ENCODE measurements around the gene LYST. TPM values are rescaled to one million over a fixed set of nuclear protein-coding genes. Genes with fewer than 3 reads are reported as not detected.
A peak's percentile ranks its signal among the peaks of the same experiment; 100 is the strongest.

LYST gene
- total and polyA plus RNA-seq, 2 of the 8 experiments (the other 6 are each of a cell fraction or from before 2014, with no cell fraction given): 0.29 to 0.58 TPM

GRCh38 chr1:235663628-235664027 is 203.1 kb downstream of the LYST start:
- Histone ChIP-seq H3K23ac (ENCODE audit: insufficient read length) (no peak overlapping the region), H3K36me3 (ENCODE audit: control insufficient read depth in 2 of 4, insufficient read depth in 4 of 4, low read length in 3 of 4) (no peaks in the 10 kb centered on the region), H3K4me3 (ENCODE audit: extremely low read depth in 1 of 4, insufficient read depth in 2 of 4, low read depth in 3 of 4, low read length in 4 of 4) (no peak overlapping the region), H2BK20ac (ENCODE audit: low read length) (no peak overlapping the region), H3K27ac (ENCODE audit: low read depth, low read length) (no peak overlapping the region), H3K23me2 (ENCODE audit: low read depth, low read length) (no peaks in the 10 kb centered on the region; the same call in 1 of the 2 replicates), H3K14ac (ENCODE audit: insufficient read length) (no peak overlapping the region), H3K9me3 (ENCODE audit: insufficient read depth in 2 of 2, low read depth in 1 of 2, low read length in 1 of 2) (no peaks in the 10 kb centered on the region), H3K79me1 (ENCODE audit: low read depth, low read length) (no peaks in the 10 kb centered on the region), H2AK5ac (ENCODE audit: low read depth, low read length) (no peak overlapping the region), H3K4me2 (ENCODE audit: insufficient read depth in 1 of 2, low read depth in 2 of 2, low read length in 2 of 2) (0 out of 4 replicates have a peak overlapping the region, but pooled peaks of 1 of the 2 experiments have one; percentile 1), H4K8ac (ENCODE audit: extremely low read depth, insufficient read depth, low read length) (no peak overlapping the region), H3K27me3 (replicated peaks in 1 of 4; ENCODE audit: control insufficient read depth in 3 of 4, extremely low read depth in 1 of 4, insufficient read depth in 3 of 4, low read length in 3 of 4) (no peaks in the 10 kb centered on the region), H3K4me1 (replicated peaks in 1 of 4; ENCODE audit: control insufficient read depth in 3 of 4, insufficient read depth in 4 of 4, low read length in 3 of 4) (peaks cover 2 to 9% (median 4%) of the 10 kb centered on the region in 4 experiments; a peak in 5 of 7 replicates), H3K4ac (replicated peaks; ENCODE audit: insufficient read length, low read depth, low read length) (no peak overlapping the region), H3K9ac (replicated peaks in 1 of 4; ENCODE audit: extremely low read depth in 1 of 4, low read depth in 3 of 4, low read length in 3 of 4) (no peak overlapping the region), H3K18ac (ENCODE audit: extremely low read depth, low read length) (no peak overlapping the region), H2AFZ (ENCODE audit: low read length) (no peak overlapping the region), H4K91ac (replicated peaks; ENCODE audit: insufficient read length, low read length) (no peak overlapping the region), H4K5ac (ENCODE audit: insufficient read length, low read depth, low read length) (no peak overlapping the region), H2BK5ac (ENCODE audit: low read depth, low read length) (no peak overlapping the region), H2BK120ac (replicated peaks; ENCODE audit: low read depth, low read length) (no peak overlapping the region), H4K20me1 (replicated peaks in 1 of 2; ENCODE audit: control insufficient read depth in 1 of 2, insufficient read depth in 2 of 2, low read length in 2 of 2) (no peaks in the 10 kb centered on the region), H3K56ac (replicated peaks; ENCODE audit: insufficient read length, low read depth, low read length) (no peak overlapping the region), H2BK15ac (ENCODE audit: low read length) (no peak overlapping the region), H2BK12ac (ENCODE audit: low read depth, low read length) (no peak overlapping the region), H3K79me2 (ENCODE audit: control insufficient read depth in 1 of 2, insufficient read depth in 2 of 2, low read length in 2 of 2) (no peaks in the 10 kb centered on the region)
- peak; percentile 57 for TF ChIP-seq NANOG (IDR thresholded peaks at IDR 0.05; ENCODE audit: insufficient read depth, low read depth, low read length, poor library complexity, severe bottlenecking)
- TF ChIP-seq MAFK (IDR thresholded peaks at IDR 0.05; ENCODE audit: low read depth, low read length): no peak
- TF ChIP-seq HDAC6 (IDR thresholded peaks at IDR 0.05; ENCODE audit: low read depth, low read length): no peak
- no peak for TF ChIP-seq TBP (IDR thresholded peaks at IDR 0.05; ENCODE audit: low read depth, low read length)
- TF ChIP-seq USF2 (IDR thresholded peaks at IDR 0.05; ENCODE audit: low read length): peak; percentile 45; the same call in 1 of the 2 replicates
- TF ChIP-seq ZNF274 (IDR thresholded peaks at IDR 0.05; ENCODE audit: borderline replicate concordance, extremely low read depth, low read length): no peak
- TF ChIP-seq ASH2L (IDR thresholded peaks at IDR 0.05; ENCODE audit: low read length): no peak
- ChIA-PET POLR2A (ENCODE audit: partially characterized antibody) (interaction anchor here (1.0 to 1.8 kb wide), 2 partner anchors 10 to 16 kb away, joined by 3 read pairs; no protein-coding TSS in a partner anchor), CTCF (ENCODE audit: partially characterized antibody) (interaction anchor here (0.5 to 1.5 kb wide), 3 partner anchors 15 to 253 kb away, joined by 3 to 5 read pairs (median 3); no protein-coding TSS in a partner anchor)
- 66% methylated on average over 4 of the region's 4 CpGs; no CpG with 5 or more reads in 1 of the 2 experiments for WGBS, 2 experiments (ENCODE audit: extremely low coverage in 1 of 2, insufficient coverage in 1 of 2, insufficient read length in 1 of 2, insufficient replicate concordance in 2 of 2, low coverage in 1 of 2, low lambda C conversion rate in 2 of 2, missing lambda C conversion rate in 1 of 2)
- DNase-seq (ENCODE audit: low read depth in 1 of 2, low spot score in 2 of 2) (no peak), FAIRE-seq (no peak)

All from H1 (cell line).